ENCODE results near the gene FGF22.

DNA sequence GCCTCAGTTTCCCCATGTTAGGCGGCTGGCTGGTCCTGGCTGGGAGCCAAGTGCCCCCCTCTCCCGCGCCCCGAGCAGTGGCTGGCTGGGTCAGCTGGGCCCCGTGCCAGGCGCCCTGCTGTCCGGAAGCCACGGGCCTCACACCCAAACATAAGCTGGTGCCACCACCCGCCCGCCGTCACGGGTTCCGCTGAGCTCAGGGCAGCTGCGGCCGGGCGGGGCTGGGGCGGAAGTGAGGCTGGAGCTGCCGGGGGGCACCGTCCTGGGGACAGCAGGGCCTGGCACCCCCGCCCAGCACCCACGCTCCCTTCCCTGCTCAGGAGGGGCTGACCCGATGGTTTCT, 30.7 kb upstream of the FGF22 start:
- TF ChIP-seq, protein P1, sequence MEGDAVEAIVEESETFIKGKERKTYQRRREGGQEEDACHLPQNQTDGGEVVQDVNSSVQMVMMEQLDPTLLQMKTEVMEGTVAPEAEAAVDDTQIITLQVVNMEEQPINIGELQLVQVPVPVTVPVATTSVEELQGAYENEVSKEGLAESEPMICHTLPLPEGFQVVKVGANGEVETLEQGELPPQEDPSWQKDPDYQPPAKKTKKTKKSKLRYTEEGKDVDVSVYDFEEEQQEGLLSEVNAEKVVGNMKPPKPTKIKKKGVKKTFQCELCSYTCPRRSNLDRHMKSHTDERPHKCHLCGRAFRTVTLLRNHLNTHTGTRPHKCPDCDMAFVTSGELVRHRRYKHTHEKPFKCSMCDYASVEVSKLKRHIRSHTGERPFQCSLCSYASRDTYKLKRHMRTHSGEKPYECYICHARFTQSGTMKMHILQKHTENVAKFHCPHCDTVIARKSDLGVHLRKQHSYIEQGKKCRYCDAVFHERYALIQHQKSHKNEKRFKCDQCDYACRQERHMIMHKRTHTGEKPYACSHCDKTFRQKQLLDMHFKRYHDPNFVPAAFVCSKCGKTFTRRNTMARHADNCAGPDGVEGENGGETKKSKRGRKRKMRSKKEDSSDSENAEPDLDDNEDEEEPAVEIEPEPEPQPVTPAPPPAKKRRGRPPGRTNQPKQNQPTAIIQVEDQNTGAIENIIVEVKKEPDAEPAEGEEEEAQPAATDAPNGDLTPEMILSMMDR (IDR thresholded peaks at IDR 0.05), result no peak
- TF ChIP-seq POLR2AphosphoS5 (IDR thresholded peaks at IDR 0.05) (no peak), POLR2A (IDR thresholded peaks at IDR 0.05) (no peak)

Data from breast epithelium (tissue), 3 donors.